ENCODE measurements around the gene METTL16.

DNA sequence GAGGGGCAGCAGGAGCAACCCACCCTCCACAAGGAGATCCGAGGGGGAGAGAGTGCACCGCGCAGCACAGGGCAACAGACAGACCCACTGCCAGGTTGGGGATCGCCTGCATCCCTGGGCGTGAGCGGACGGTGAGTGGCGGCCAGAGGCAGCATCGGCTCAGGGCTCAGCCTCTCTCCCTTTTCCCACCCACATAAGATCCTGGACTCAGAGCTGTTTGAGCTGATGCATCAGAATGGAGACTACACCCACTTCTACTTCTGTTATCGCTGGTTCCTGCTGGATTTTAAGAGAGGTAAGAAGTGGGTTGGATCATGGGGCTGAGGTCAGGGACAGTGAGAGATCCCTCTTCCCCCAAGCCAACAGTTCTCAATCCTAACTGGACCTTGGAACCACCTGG, 134.0 kb downstream of the METTL16 start:
- TF ChIP-seq ETS2 (tag; IDR thresholded peaks at IDR 0.05; ENCODE audit: borderline replicate concordance, poor library complexity, severe bottlenecking) (no peak), ETV1 (tag; conservative IDR thresholded peaks at IDR 0.05; ENCODE audit: low read depth) (no peak), HOXB6 (CRISPR knock-in tag; IDR thresholded peaks at IDR 0.05; ENCODE audit: borderline replicate concordance) (no peak), CBFB (CRISPR knock-in tag; IDR thresholded peaks at IDR 0.05) (no peak), CREB1 (IDR thresholded peaks at IDR 0.05) (no peak), CREB1 (CRISPR knock-in tag; IDR thresholded peaks at IDR 0.05) (no peak), POLR2A (conservative IDR thresholded peaks at IDR 0.05) (no peak), NCOR1 (IDR thresholded peaks at IDR 0.05) (no peak), CEBPB (tag; IDR thresholded peaks at IDR 0.05) (no peak)
- TF ChIP-seq, protein P1, sequence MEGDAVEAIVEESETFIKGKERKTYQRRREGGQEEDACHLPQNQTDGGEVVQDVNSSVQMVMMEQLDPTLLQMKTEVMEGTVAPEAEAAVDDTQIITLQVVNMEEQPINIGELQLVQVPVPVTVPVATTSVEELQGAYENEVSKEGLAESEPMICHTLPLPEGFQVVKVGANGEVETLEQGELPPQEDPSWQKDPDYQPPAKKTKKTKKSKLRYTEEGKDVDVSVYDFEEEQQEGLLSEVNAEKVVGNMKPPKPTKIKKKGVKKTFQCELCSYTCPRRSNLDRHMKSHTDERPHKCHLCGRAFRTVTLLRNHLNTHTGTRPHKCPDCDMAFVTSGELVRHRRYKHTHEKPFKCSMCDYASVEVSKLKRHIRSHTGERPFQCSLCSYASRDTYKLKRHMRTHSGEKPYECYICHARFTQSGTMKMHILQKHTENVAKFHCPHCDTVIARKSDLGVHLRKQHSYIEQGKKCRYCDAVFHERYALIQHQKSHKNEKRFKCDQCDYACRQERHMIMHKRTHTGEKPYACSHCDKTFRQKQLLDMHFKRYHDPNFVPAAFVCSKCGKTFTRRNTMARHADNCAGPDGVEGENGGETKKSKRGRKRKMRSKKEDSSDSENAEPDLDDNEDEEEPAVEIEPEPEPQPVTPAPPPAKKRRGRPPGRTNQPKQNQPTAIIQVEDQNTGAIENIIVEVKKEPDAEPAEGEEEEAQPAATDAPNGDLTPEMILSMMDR (IDR thresholded peaks at IDR 0.05 in 2 of 3, conservative IDR thresholded peaks at IDR 0.05 in 1 of 3; ENCODE audit: insufficient read depth in 2 of 3, low read depth in 1 of 3, low read length in 3 of 3): no peak
- TF ChIP-seq, protein P2, sequence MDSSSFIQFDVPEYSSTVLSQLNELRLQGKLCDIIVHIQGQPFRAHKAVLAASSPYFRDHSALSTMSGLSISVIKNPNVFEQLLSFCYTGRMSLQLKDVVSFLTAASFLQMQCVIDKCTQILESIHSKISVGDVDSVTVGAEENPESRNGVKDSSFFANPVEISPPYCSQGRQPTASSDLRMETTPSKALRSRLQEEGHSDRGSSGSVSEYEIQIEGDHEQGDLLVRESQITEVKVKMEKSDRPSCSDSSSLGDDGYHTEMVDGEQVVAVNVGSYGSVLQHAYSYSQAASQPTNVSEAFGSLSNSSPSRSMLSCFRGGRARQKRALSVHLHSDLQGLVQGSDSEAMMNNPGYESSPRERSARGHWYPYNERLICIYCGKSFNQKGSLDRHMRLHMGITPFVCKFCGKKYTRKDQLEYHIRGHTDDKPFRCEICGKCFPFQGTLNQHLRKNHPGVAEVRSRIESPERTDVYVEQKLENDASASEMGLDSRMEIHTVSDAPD (CRISPR knock-in tag; IDR thresholded peaks at IDR 0.05): no peak

Measured in K562 (cell line).